H9 (cell line): Measurements from ENCODE around the gene KIF26B. TPM values are rescaled to one million over a fixed set of nuclear protein-coding genes. Genes with fewer than 3 reads are reported as not detected.

Source experiments
- DNase-seq: peaks from one replicate; pipeline ENCODE4 v3.0.0-alpha.2; 2017
- H2AFZ ChIP-seq: one replicate; pipeline ENCODE4 v1.6.1; 2013; ENCODE audit warnings: mild to moderate bottlenecking, low read length, control low read depth, moderate library complexity
- H2AK5ac ChIP-seq: 2 replicates; pipeline ENCODE4 v1.6.1; 2013; ENCODE audit warnings: low read length, control low read depth, mixed read lengths; ENCODE audit not compliant: insufficient read length
- H2BK120ac ChIP-seq: one replicate; pipeline ENCODE4 v1.6.1; 2013; ENCODE audit warnings: low read depth, mild to moderate bottlenecking, low read length, control low read depth, inconsistent platforms; ENCODE audit not compliant: poor library complexity, severe bottlenecking
- H2BK12ac ChIP-seq: 2 replicates; pipeline ENCODE4 v1.6.1; 2013; ENCODE audit warnings: low read length, control low read depth, mixed read lengths, low read depth; ENCODE audit not compliant: insufficient read length
- H2BK15ac ChIP-seq: 2 replicates; pipeline ENCODE4 v1.6.1; 2013; ENCODE audit warnings: low read depth, low read length, control low read depth
- H2BK20ac ChIP-seq: one replicate; pipeline ENCODE4 v1.6.1; 2013; ENCODE audit warnings: low read depth, mild to moderate bottlenecking, low read length, control low read depth, inconsistent platforms; ENCODE audit not compliant: poor library complexity, severe bottlenecking
- H2BK5ac ChIP-seq: 2 replicates; pipeline ENCODE4 v1.6.1; 2013; ENCODE audit warnings: low read length, control low read depth, mixed read lengths; ENCODE audit not compliant: insufficient read length
- H3K14ac ChIP-seq: 2 replicates; pipeline ENCODE4 v1.6.1; 2013; ENCODE audit warnings: low read length, control low read depth; ENCODE audit not compliant: insufficient read depth
- H3K18ac ChIP-seq: 2 replicates; pipeline ENCODE4 v1.6.1; 2013; ENCODE audit warnings: low read depth, mild to moderate bottlenecking, mixed read lengths, low read length, control low read depth; ENCODE audit not compliant: insufficient read length
- H3K23ac ChIP-seq: 2 replicates; pipeline ENCODE4 v1.6.1; 2013; ENCODE audit warnings: low read length, control low read depth, mixed read lengths, low read depth; ENCODE audit not compliant: insufficient read length
- H3K23me2 ChIP-seq: 2 replicates; pipeline ENCODE4 v1.6.1; 2013; ENCODE audit warnings: low read depth, mild to moderate bottlenecking, mixed read lengths, low read length, control low read depth; ENCODE audit not compliant: insufficient read length, poor library complexity, severe bottlenecking
- H3K27ac ChIP-seq: 2 replicates; pipeline ENCODE4 v1.5.1; 2013; ENCODE audit warnings: low read length, control low read depth, mixed read lengths, low read depth; ENCODE audit not compliant: insufficient read length
- H3K27me3 ChIP-seq: 2 replicates; pipeline ENCODE4 v1.6.1; 2013; ENCODE audit warnings: low read length, control low read depth, inconsistent platforms; ENCODE audit not compliant: insufficient read depth
- H3K4ac ChIP-seq: 2 replicates; pipeline ENCODE4 v1.6.1; 2013; ENCODE audit warnings: low read depth, mild to moderate bottlenecking, control low read depth, inconsistent platforms, low read length, moderate library complexity
- H3K4me1 ChIP-seq: 2 replicates; pipeline ENCODE4 v1.6.1; 2013; ENCODE audit warnings: low read length, control low read depth, inconsistent platforms; ENCODE audit not compliant: insufficient read depth
- H3K4me2 ChIP-seq: 2 replicates; pipeline ENCODE4 v1.6.1; 2013; ENCODE audit warnings: low read length, control low read depth, mixed read lengths; ENCODE audit not compliant: insufficient read length, insufficient read depth
- H3K56ac ChIP-seq: 2 replicates; pipeline ENCODE4 v1.6.1; 2013; ENCODE audit warnings: low read depth, mild to moderate bottlenecking, mixed read lengths, low read length, control low read depth; ENCODE audit not compliant: insufficient read length
- H3K79me1 ChIP-seq: 2 replicates; pipeline ENCODE4 v1.6.1; 2013; ENCODE audit warnings: low read depth, mild to moderate bottlenecking, moderate library complexity, low read length, control low read depth, inconsistent platforms; ENCODE audit not compliant: insufficient read depth, poor library complexity, severe bottlenecking
- H3K79me2 ChIP-seq: 2 replicates; pipeline ENCODE4 v1.6.1; 2013; ENCODE audit warnings: low read length, control low read depth, inconsistent platforms; ENCODE audit not compliant: insufficient read depth
- H3K9ac ChIP-seq: 2 replicates; pipeline ENCODE4 v1.6.1; 2013; ENCODE audit warnings: low read length, control low read depth, mixed read lengths; ENCODE audit not compliant: insufficient read length; ENCODE audit errors: extremely low read depth
- H3K9me3 ChIP-seq: one replicate; pipeline ENCODE4 v1.6.1; 2013; ENCODE audit warnings: low read depth, low read length, inconsistent platforms; ENCODE audit not compliant: control insufficient read depth
- H3T11ph ChIP-seq: one replicate; pipeline ENCODE4 v1.6.1; 2013; ENCODE audit warnings: mild to moderate bottlenecking, low read length, control low read depth, inconsistent platforms
- H4K20me1 ChIP-seq: one replicate; pipeline ENCODE4 v1.6.1; 2013; ENCODE audit not compliant: control insufficient read depth, insufficient read length, insufficient read depth
- H4K5ac ChIP-seq: 2 replicates; pipeline ENCODE4 v1.6.1; 2013; ENCODE audit warnings: low read depth, mild to moderate bottlenecking, mixed read lengths, low read length, control low read depth; ENCODE audit not compliant: insufficient read length
- H4K8ac ChIP-seq: replicated peaks from 2 replicates; pipeline ENCODE4 v1.6.1; 2013; ENCODE audit warnings: low read length, control low read depth, mixed read lengths, low read depth; ENCODE audit not compliant: insufficient read length
- H4K91ac ChIP-seq: 2 replicates; pipeline ENCODE4 v1.6.1; 2013; ENCODE audit warnings: low read depth, mild to moderate bottlenecking, moderate library complexity, mixed read lengths, low read length, control low read depth; ENCODE audit not compliant: insufficient read length
- H3K27ac Mint-ChIP-seq, 3 experiments: 2 replicates in 2 of 3; 3 replicates in 1 of 3; pipeline ENCODE4 v1.8.0; 2020 to 2021; ENCODE audit warnings: mixed read lengths in 3 of 3, mild to moderate bottlenecking in 1 of 3, moderate library complexity in 1 of 3
- H3K27me3 Mint-ChIP-seq: 2 replicates; pipeline ENCODE4 v1.8.0; 2021; ENCODE audit warnings: low read depth, mild to moderate bottlenecking, moderate library complexity, mixed read lengths
- H3K36me3 Mint-ChIP-seq, 3 experiments: 2 replicates in 2 of 3; 3 replicates in 1 of 3; pipeline ENCODE4 v1.8.0; 2020 to 2021; ENCODE audit warnings: low read depth in 3 of 3, mixed read lengths in 3 of 3; ENCODE audit not compliant: insufficient read depth in 1 of 3
- H3K4me1 Mint-ChIP-seq, 2 experiments: 2 replicates each; pipeline ENCODE4 v1.8.0; 2020; ENCODE audit warnings: mixed read lengths in 2 of 2
- H3K4me3 Mint-ChIP-seq, 2 experiments: 2 replicates in 1 of 2; 3 replicates in 1 of 2; pipeline ENCODE4 v1.8.0; 2020 to 2021; ENCODE audit warnings: mild to moderate bottlenecking in 2 of 2, mixed read lengths in 2 of 2, moderate library complexity in 1 of 2
- H3K9me3 Mint-ChIP-seq, 2 experiments: 2 replicates in 1 of 2; 3 replicates in 1 of 2; pipeline ENCODE4 v1.8.0; 2020; ENCODE audit warnings: mild to moderate bottlenecking in 2 of 2, mixed read lengths in 2 of 2, moderate library complexity in 1 of 2
- CTCF ChIP-seq: fragments of 200-600 bp; sonication (generic); conservative IDR thresholded peaks from 3 replicates; pipeline ENCODE4 v1.8.0; 2021; ENCODE audit warnings: antibody characterized with exemption, mild to moderate bottlenecking
- WGBS: extraction: QIAGEN DNeasy Blood & Tissue Kit; methylation state at CpG from one replicate; pipeline ENCODE4 v1.1.7; 2013; ENCODE audit warnings: missing lambda C conversion rate, low lambda C conversion rate, mixed read lengths; ENCODE audit not compliant: insufficient read length; ENCODE audit errors: extremely low coverage; 5-methylcytosine and 5-hydroxymethylcytosine counted together
- total RNA-seq: library from RNA; stranded (reverse); gene quantifications from 2 replicates; pipeline ENCODE4 v1.2.1, GENCODE V29; 2021

The KIF26B gene
- total RNA-seq, 1 experiment from 2014 or later: 0.13 TPM

GRCh38 chr1:245332085-245332484, 177.3 kb downstream of the KIF26B start:
- Histone ChIP-seq H2BK15ac (no peak overlapping the region), H3K4me1 (no peaks in the 10 kb centered on the region; the same call in 1 of the 2 replicates), H3K18ac (no peak overlapping the region), H4K8ac (no peak overlapping the region), H3K9me3 (no peaks in the 10 kb centered on the region), H2BK5ac (no peak overlapping the region), H3K4me2 (no peak overlapping the region), H3K9ac (no peak overlapping the region), H3K79me1 (no peaks in the 10 kb centered on the region), H3K23ac (no peak overlapping the region), H3K56ac (no peak overlapping the region), H2AK5ac (no peak overlapping the region), H4K20me1 (no peaks in the 10 kb centered on the region), H2BK12ac (no peak overlapping the region), H3K27ac (no peak overlapping the region), H3K4ac (no peak overlapping the region), H2BK120ac (no peak overlapping the region), H4K5ac (no peak overlapping the region), H3K27me3 (no peaks in the 10 kb centered on the region), H3K79me2 (no peaks in the 10 kb centered on the region), H2BK20ac (no peak overlapping the region), H3T11ph (no peak overlapping the region), H3K23me2 (peaks cover 3% of the 10 kb centered on the region), H4K91ac (no peak overlapping the region), H2AFZ (no peak overlapping the region), H3K14ac (no peak overlapping the region)
- Mint-ChIP-seq H3K4me1 (peaks cover 9 to 17% of the 10 kb centered on the region in 2 experiments), H3K27ac (no peak overlapping the region), H3K4me3 (no peak overlapping the region), H3K9me3 (no peaks in the 10 kb centered on the region), H3K36me3 (no peaks in the 10 kb centered on the region; a peak in 1 of 7 replicates), H3K27me3 (peaks cover 19% of the 10 kb centered on the region)
- no peak for DNase-seq
- no CpG with 5 or more reads among the region's 6 CpGs for WGBS
- no peak for TF ChIP-seq CTCF
